ENCODE data around the gene TMEM60. TPM values are rescaled to one million over a fixed set of nuclear protein-coding genes. Genes with fewer than 3 reads are reported as not detected.

TMEM60 gene
- total RNA-seq, 1 donor from 2014 or later, result 7.4 TPM

- no peaks in the 10 kb centered on the region for H3K27me3 ChIP-seq (ENCODE audit: control insufficient read depth, insufficient read depth, low read length)
- no peak overlapping the region for H3K4me3 ChIP-seq (ENCODE audit: low read depth, low read length)
- no peaks in the 10 kb centered on the region for H3K36me3 ChIP-seq (ENCODE audit: control insufficient read depth, insufficient read depth, low read length)
- no peak for DNase-seq (ENCODE audit: low read depth)
- TF ChIP-seq, protein P1, sequence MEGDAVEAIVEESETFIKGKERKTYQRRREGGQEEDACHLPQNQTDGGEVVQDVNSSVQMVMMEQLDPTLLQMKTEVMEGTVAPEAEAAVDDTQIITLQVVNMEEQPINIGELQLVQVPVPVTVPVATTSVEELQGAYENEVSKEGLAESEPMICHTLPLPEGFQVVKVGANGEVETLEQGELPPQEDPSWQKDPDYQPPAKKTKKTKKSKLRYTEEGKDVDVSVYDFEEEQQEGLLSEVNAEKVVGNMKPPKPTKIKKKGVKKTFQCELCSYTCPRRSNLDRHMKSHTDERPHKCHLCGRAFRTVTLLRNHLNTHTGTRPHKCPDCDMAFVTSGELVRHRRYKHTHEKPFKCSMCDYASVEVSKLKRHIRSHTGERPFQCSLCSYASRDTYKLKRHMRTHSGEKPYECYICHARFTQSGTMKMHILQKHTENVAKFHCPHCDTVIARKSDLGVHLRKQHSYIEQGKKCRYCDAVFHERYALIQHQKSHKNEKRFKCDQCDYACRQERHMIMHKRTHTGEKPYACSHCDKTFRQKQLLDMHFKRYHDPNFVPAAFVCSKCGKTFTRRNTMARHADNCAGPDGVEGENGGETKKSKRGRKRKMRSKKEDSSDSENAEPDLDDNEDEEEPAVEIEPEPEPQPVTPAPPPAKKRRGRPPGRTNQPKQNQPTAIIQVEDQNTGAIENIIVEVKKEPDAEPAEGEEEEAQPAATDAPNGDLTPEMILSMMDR (IDR thresholded peaks at IDR 0.05; ENCODE audit: insufficient read depth, low read length, severe bottlenecking), result no peak
- no peak for FAIRE-seq
Observed at GRCh38 chr7:77830649-77831355, 32.6 kb upstream of the TMEM60 start.

DNA sequence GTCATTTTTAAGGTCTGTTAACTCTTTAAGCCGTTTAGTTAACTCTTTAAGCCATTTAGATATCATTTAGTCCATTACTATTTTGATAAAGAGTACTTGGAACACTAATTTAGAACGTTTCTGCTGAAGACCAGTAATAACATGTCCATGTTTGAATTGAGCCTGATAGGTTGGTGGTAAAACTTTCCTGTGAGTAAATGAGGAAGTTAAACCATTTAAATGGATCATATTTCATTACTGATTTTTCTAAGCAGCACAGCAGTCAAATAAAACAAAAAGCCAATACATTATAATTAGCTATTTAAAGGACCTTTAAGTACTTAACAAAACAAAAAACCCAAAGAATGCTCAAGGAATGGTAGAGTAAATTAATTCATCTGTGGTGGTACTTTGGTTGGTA lies 29.8 kb upstream of the TMEM60 start:
- FAIRE-seq (no peak), DNase-seq (ENCODE audit: low read depth) (peak; percentile 76)
- H3K27me3 ChIP-seq (ENCODE audit: control insufficient read depth, insufficient read depth, low read length), result no peaks in the 10 kb centered on the region
- TF ChIP-seq, protein P1 (IDR thresholded peaks at IDR 0.05; ENCODE audit: insufficient read depth, low read length, severe bottlenecking), result no peak
- H3K36me3 ChIP-seq (ENCODE audit: control insufficient read depth, insufficient read depth, low read length), result no peaks in the 10 kb centered on the region
- H3K4me3 ChIP-seq (ENCODE audit: low read depth, low read length), result no peak overlapping the region

DNA sequence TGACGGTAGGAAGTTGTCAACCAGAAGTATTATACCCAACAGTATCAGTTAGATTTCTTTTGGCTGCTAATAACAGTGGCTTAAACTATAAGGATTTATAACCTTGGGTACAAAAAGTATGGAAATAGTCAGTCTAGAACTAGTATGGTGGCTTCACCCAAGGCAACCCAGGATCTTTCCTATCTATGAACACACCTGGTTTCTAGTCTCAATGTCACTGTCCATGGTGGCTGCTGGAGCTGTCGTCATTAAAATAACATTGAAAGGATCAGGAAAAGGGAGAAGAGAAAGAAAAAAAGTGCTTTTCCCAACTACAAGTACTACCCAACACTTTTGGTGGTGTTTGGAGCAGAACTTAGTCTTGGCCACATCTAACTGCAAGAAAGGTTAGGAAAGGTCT lies 28.1 kb upstream of the TMEM60 start:
- Histone ChIP-seq H3K36me3 (ENCODE audit: control insufficient read depth, insufficient read depth, low read length) (no peaks in the 10 kb centered on the region), H3K27me3 (ENCODE audit: control insufficient read depth, insufficient read depth, low read length) (no peaks in the 10 kb centered on the region), H3K4me3 (ENCODE audit: low read depth, low read length) (no peak overlapping the region)
- TF ChIP-seq, protein P1 (IDR thresholded peaks at IDR 0.05; ENCODE audit: insufficient read depth, low read length, severe bottlenecking), result no peak
- DNase-seq (ENCODE audit: low read depth) (no peak), FAIRE-seq (no peak)

DNA sequence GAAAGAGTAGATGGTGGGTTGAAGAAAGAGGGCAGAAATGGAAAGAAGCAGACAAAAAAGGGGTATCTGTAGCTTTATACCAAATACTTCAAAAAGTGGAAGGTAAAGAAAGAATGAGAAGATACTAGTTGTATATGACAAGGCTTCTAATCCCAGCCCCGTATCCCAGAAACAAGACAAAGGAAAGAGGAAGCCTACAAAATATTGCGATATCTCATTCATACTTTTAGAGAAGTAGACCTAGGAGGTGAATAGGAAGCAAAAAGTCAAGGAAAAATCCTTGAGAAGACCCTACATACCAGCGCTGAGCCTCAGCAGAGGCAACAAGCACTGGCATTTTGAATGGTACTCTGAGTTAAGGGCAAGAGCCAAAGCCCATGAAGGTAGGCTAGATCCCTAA lies 26.9 kb upstream of the TMEM60 start:
- Histone ChIP-seq H3K27me3 (ENCODE audit: control insufficient read depth, insufficient read depth, low read length) (no peaks in the 10 kb centered on the region), H3K4me3 (ENCODE audit: low read depth, low read length) (no peak overlapping the region), H3K36me3 (ENCODE audit: control insufficient read depth, insufficient read depth, low read length) (no peaks in the 10 kb centered on the region)
- FAIRE-seq, result no peak
- TF ChIP-seq, protein P1 (IDR thresholded peaks at IDR 0.05; ENCODE audit: insufficient read depth, low read length, severe bottlenecking), result no peak
- DNase-seq (ENCODE audit: low read depth), result no peak

DNA sequence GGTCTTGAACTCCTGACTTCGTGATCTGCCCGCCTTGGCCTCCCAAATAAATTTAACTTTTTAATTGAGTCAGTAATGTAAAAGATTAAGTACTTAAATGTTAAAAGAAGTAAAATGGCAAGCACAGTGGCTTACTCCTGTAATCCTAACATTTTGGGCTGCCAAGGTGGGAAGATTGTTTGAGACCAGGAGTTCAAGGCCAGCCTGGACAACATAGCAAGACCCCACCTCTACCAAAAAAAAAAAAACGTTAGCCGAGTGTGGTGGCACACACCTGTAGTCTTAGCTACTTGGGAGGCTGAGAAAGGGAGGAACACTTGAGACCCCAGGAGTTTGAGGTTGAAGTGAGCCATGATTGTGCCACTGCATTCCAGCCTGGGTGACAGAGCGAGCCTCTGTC lies 26.4 kb upstream of the TMEM60 start:
- FAIRE-seq (no peak), DNase-seq (ENCODE audit: low read depth) (no peak)
- H3K27me3 ChIP-seq (ENCODE audit: control insufficient read depth, insufficient read depth, low read length), result no peaks in the 10 kb centered on the region
- H3K4me3 ChIP-seq (ENCODE audit: low read depth, low read length), result no peak overlapping the region
- TF ChIP-seq, protein P1 (IDR thresholded peaks at IDR 0.05; ENCODE audit: insufficient read depth, low read length, severe bottlenecking), result no peak
- no peaks in the 10 kb centered on the region for H3K36me3 ChIP-seq (ENCODE audit: control insufficient read depth, insufficient read depth, low read length)

DNA sequence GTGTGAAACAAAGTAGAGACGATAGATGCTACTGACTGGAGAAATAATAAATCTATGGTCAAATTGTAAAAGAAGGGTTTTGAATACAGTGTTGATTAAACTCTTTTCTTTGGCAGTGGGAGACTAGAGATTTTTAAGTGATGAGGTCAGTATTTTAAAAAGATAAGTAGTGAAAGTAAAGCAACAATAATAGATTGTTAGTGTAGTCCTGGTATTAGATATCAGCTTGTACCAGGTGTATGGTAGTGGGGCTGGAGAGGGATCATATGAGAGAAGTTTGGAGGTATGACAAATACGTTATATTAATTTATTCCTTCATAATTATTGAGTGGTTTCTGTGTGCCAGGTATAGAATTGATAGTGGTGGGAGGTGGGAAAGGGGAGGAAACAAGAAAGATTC lies 25.6 kb upstream of the TMEM60 start:
- FAIRE-seq (no peak), DNase-seq (ENCODE audit: low read depth) (no peak)
- H3K4me3 ChIP-seq (ENCODE audit: low read depth, low read length), result no peak overlapping the region
- H3K27me3 ChIP-seq (ENCODE audit: control insufficient read depth, insufficient read depth, low read length), result no peaks in the 10 kb centered on the region
- H3K36me3 ChIP-seq (ENCODE audit: control insufficient read depth, insufficient read depth, low read length), result no peaks in the 10 kb centered on the region
- TF ChIP-seq, protein P1 (IDR thresholded peaks at IDR 0.05; ENCODE audit: insufficient read depth, low read length, severe bottlenecking), result no peak

Data from bronchial epithelial cell (primary cell).